Neutrophil (primary cell): Measurements from ENCODE around the gene MACF1.

Source experiments
- H3K27ac ChIP-seq: fragments of 200-600 bp; sonication (generic); 2 replicates; pipeline ENCODE4 v1.5.1; 2016; ENCODE audit warnings: mild to moderate bottlenecking, moderate library complexity
- H3K27me3 ChIP-seq: fragments of 200-600 bp; sonication (generic); 2 replicates; pipeline ENCODE4 v1.6.0; 2016; ENCODE audit warnings: mild to moderate bottlenecking
- H3K36me3 ChIP-seq: fragments of 200-600 bp; sonication (generic); 2 replicates; pipeline ENCODE4 v1.5.1; 2017
- H3K4me1 ChIP-seq, 2 experiments: fragments of 200-600 bp in 1 of 2; sonication (generic) in 1 of 2; 1 replicate in 1 of 2; 2 replicates in 1 of 2; pipeline versions ENCODE4 v1.5.1 to v1.6.1; 2013 to 2016; ENCODE audit warnings: low read depth in 1 of 2, low read length in 1 of 2, mild to moderate bottlenecking in 1 of 2, moderate library complexity in 1 of 2; ENCODE audit not compliant: control insufficient read depth in 1 of 2, insufficient read depth in 1 of 2
- H3K4me3 ChIP-seq, 2 experiments: fragments of 200-600 bp in 1 of 2; sonication (generic) in 1 of 2; 1 replicate in 1 of 2; 2 replicates in 1 of 2; pipeline ENCODE4 v1.5.1; 2013 to 2016; ENCODE audit warnings: low read depth in 1 of 2, low read length in 1 of 2, mild to moderate bottlenecking in 1 of 2, moderate library complexity in 1 of 2
- H3K9me3 ChIP-seq: fragments of 200-600 bp; sonication (generic); 2 replicates; pipeline ENCODE4 v1.5.1; 2016
- CTCF ChIP-seq: fragments of 200-600 bp; sonication (generic); IDR thresholded peaks from 2 replicates; pipeline ENCODE4 v1.5.1; 2016; ENCODE audit warnings: antibody characterized with exemption

Gene MACF1

GRCh38 chr1:39214021-39214713 lies 9.7 kb downstream of the MACF1 start:
- Histone ChIP-seq H3K36me3 (no peaks in the 10 kb centered on the region), H3K9me3 (no peaks in the 10 kb centered on the region), H3K4me1 (peaks cover 29 to 31% of the 10 kb centered on the region in 2 experiments), H3K27me3 (no peaks in the 10 kb centered on the region), H3K4me3 (no peak overlapping the region), H3K27ac (peak overlapping the region; percentile 84)
- no peak for TF ChIP-seq CTCF

GRCh38 chr1:39214714-39214997 lies 10.2 kb downstream of the MACF1 start:
- Histone ChIP-seq H3K36me3 (no peaks in the 10 kb centered on the region), H3K27me3 (no peaks in the 10 kb centered on the region), H3K4me3 (peak overlapping the region; percentile 70), H3K9me3 (no peaks in the 10 kb centered on the region), H3K27ac (peak overlapping the region; percentile 84), H3K4me1 (peaks cover 29 to 31% of the 10 kb centered on the region in 2 experiments)
- TF ChIP-seq CTCF: no peak

- Histone ChIP-seq H3K36me3 (no peaks in the 10 kb centered on the region), H3K27ac (peak overlapping the region; percentile 84), H3K4me3 (peak overlapping the region; percentile 70), H3K4me1 (peaks cover 29 to 31% of the 10 kb centered on the region in 2 experiments), H3K9me3 (no peaks in the 10 kb centered on the region), H3K27me3 (no peaks in the 10 kb centered on the region)
- TF ChIP-seq CTCF: peak; percentile 3
Measured at GRCh38 chr1:39214998-39215873, 10.7 kb downstream of the MACF1 start.

GRCh38 chr1:39216771-39217170 lies 12.3 kb downstream of the MACF1 start:
- H3K27ac ChIP-seq: peak overlapping the region; percentile 84
- no peaks in the 10 kb centered on the region for H3K27me3 ChIP-seq
- TF ChIP-seq CTCF: no peak
- H3K9me3 ChIP-seq: no peaks in the 10 kb centered on the region
- H3K36me3 ChIP-seq: no peaks in the 10 kb centered on the region
- peaks cover 29 to 31% of the 10 kb centered on the region in 2 experiments for H3K4me1 ChIP-seq
- H3K4me3 ChIP-seq: peak overlapping the region; percentile 70

GRCh38 chr1:39220891-39221870 lies 16.7 kb downstream of the MACF1 start:
- H3K4me3 ChIP-seq: no peak overlapping the region
- no peak for TF ChIP-seq CTCF
- H3K36me3 ChIP-seq: no peaks in the 10 kb centered on the region
- H3K27ac ChIP-seq: no peak overlapping the region
- H3K4me1 ChIP-seq: peaks cover 12 to 13% of the 10 kb centered on the region in 2 experiments
- H3K9me3 ChIP-seq: no peaks in the 10 kb centered on the region
- no peaks in the 10 kb centered on the region for H3K27me3 ChIP-seq
